ENCODE data around the gene VPS51.
"Not testable (repeated sequence)": the region's sequence is repeated elsewhere in the genome, so short reads cannot be mapped to it uniquely, and the experiment has no call there.

Gene VPS51

GRCh38 chr11:65116370-65117205, 20.6 kb downstream of the VPS51 start:
- Histone ChIP-seq H3K4me1 (peaks cover 8% of the 10 kb centered on the region), H3K9me3 (ENCODE audit: control insufficient read depth, low read length) (no peaks in the 10 kb centered on the region), H3K4me3 (ENCODE audit: low read depth, low read length) (peak overlapping the region; percentile 75), H3K36me3 (ENCODE audit: control insufficient read depth, insufficient read depth, low read length) (no peaks in the 10 kb centered on the region), H3K9ac (peak overlapping the region; percentile 67), H3K4me2 (ENCODE audit: low read length) (peak overlapping the region; percentile 79), H3K27me3 (ENCODE audit: control insufficient read depth, insufficient read depth, low read length) (no peaks in the 10 kb centered on the region), H2AFZ (peak overlapping the region; percentile 62), H3K27ac (peak overlapping the region; percentile 90), H3K79me2 (peaks cover 9% of the 10 kb centered on the region)
- no peak for TF ChIP-seq CTCF (IDR thresholded peaks at IDR 0.05)

- Histone ChIP-seq H3K79me2 (peaks cover 11% of the 10 kb centered on the region), H2AFZ (peak within 1 kb of the TSS; percentile 62)
These were observed 21.4 kb downstream of the VPS51 start, which contains the start of gene ZNHIT2 for GRCh38 chr11:65117206-65118096. TSS of gene ZNHIT2 (minus strand) at chr11:65117701. CDS start at chr11:65117653, 48 bp downstream.

GRCh38 chr11:65118097-65118837, 22.3 kb downstream of the VPS51 start:
- TF ChIP-seq CTCF (IDR thresholded peaks at IDR 0.05), result no peak
- Histone ChIP-seq H3K36me3 (ENCODE audit: control insufficient read depth, insufficient read depth, low read length) (no peaks in the 10 kb centered on the region), H3K79me2 (peaks cover 11% of the 10 kb centered on the region), H3K9ac (no peak overlapping the region), H3K27me3 (ENCODE audit: control insufficient read depth, insufficient read depth, low read length) (no peaks in the 10 kb centered on the region), H3K27ac (peak overlapping the region; percentile 39), H3K4me3 (ENCODE audit: low read depth, low read length) (peak overlapping the region; percentile 75), H3K4me1 (peaks cover 8% of the 10 kb centered on the region), H2AFZ (no peak overlapping the region), H3K9me3 (ENCODE audit: control insufficient read depth, low read length) (no peaks in the 10 kb centered on the region), H3K4me2 (ENCODE audit: low read length) (no peak overlapping the region)

More at GRCh38 chr11:65117206-65118096, 21.4 kb downstream of the VPS51 start, which contains the start of gene ZNHIT2:
- Histone ChIP-seq H3K27me3 (ENCODE audit: control insufficient read depth, insufficient read depth, low read length) (no peaks in the 10 kb centered on the region), H3K9ac (peak within 1 kb of the TSS; percentile 67), H3K4me3 (ENCODE audit: low read depth, low read length) (peak within 1 kb of the TSS; percentile 75), H3K4me2 (ENCODE audit: low read length) (peak within 1 kb of the TSS; percentile 79), H3K27ac (peak within 1 kb of the TSS; percentile 90), H3K4me1 (peaks cover 8% of the 10 kb centered on the region), H3K36me3 (ENCODE audit: control insufficient read depth, insufficient read depth, low read length) (no peaks in the 10 kb centered on the region), H3K9me3 (ENCODE audit: control insufficient read depth, low read length) (no peaks in the 10 kb centered on the region)
- peak; percentile 89 for TF ChIP-seq CTCF (IDR thresholded peaks at IDR 0.05)

- not testable (repeated sequence) for H3K4me1 ChIP-seq; H3K27me3 ChIP-seq (ENCODE audit: control insufficient read depth, insufficient read depth, low read length); H3K9ac ChIP-seq; H3K4me3 ChIP-seq (ENCODE audit: low read depth, low read length); H3K4me2 ChIP-seq (ENCODE audit: low read length); H3K9me3 ChIP-seq (ENCODE audit: control insufficient read depth, low read length); H3K36me3 ChIP-seq (ENCODE audit: control insufficient read depth, insufficient read depth, low read length); H2AFZ ChIP-seq; H3K27ac ChIP-seq
- H3K79me2 ChIP-seq, result peaks cover 11% of the 10 kb centered on the region
These were observed 23.1 kb downstream of the VPS51 start for GRCh38 chr11:65118891-65119669.
